K562 (cell line): Measurements from ENCODE around the gene FHIT.

Source experiments
- RCOR1 ChIP-seq, 2 experiments: IDR thresholded peaks; 2 replicates each; pipeline ENCODE4 v1.6.1; 2012; ENCODE audit warnings: low read depth in 2 of 2, low read length in 2 of 2, borderline replicate concordance in 1 of 2, improper control_type of control experiment in 1 of 2
- SRSF1 ChIP-seq: fragments of 200-400 bp; formaldehyde crosslinking; IDR thresholded peaks from 2 replicates; pipeline ENCODE4 v1.6.1; 2017; ENCODE audit warnings: mild to moderate bottlenecking, low read depth, low read length, moderate library complexity
- TF ChIP-seq, protein P1 (sequence below), 2 experiments: IDR thresholded peaks; 2 replicates each; pipeline ENCODE4 v1.6.1; 2012; ENCODE audit warnings: improper control_type of control experiment in 2 of 2, low read depth in 2 of 2, low read length in 2 of 2, borderline replicate concordance in 1 of 2

DNA sequence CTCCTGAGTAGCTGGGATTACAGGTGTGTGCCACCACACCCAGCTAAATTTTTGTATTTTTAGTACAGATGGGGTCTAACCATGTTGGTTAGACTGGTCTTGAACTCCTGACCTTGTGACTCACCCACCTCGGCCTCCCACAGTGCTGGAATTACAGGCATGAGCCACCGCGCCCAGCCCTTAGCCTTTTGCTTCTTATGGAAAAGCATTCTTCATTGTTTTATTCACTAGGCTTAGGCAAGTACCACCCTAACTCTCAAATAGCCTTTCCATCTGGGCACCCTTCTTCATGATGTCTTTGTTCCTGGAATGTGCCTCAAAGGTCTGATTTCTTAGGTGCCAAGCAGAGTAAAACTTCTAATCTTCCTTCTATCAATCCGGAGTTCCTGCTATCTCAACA is 641.8 kb downstream of the FHIT start:
- TF ChIP-seq SRSF1 (no peak), RCOR1 (IDR thresholded peaks at IDR 0.05; ENCODE audit: borderline replicate concordance in 1 of 2, low read depth in 2 of 2, low read length in 2 of 2) (no peak)
- TF ChIP-seq, protein P1, sequence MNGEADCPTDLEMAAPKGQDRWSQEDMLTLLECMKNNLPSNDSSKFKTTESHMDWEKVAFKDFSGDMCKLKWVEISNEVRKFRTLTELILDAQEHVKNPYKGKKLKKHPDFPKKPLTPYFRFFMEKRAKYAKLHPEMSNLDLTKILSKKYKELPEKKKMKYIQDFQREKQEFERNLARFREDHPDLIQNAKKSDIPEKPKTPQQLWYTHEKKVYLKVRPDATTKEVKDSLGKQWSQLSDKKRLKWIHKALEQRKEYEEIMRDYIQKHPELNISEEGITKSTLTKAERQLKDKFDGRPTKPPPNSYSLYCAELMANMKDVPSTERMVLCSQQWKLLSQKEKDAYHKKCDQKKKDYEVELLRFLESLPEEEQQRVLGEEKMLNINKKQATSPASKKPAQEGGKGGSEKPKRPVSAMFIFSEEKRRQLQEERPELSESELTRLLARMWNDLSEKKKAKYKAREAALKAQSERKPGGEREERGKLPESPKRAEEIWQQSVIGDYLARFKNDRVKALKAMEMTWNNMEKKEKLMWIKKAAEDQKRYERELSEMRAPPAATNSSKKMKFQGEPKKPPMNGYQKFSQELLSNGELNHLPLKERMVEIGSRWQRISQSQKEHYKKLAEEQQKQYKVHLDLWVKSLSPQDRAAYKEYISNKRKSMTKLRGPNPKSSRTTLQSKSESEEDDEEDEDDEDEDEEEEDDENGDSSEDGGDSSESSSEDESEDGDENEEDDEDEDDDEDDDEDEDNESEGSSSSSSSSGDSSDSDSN (IDR thresholded peaks at IDR 0.05; ENCODE audit: borderline replicate concordance in 1 of 2, low read depth in 2 of 2, low read length in 2 of 2), result no peak
